Measurements from ENCODE around the gene EFCAB6. TPM values are rescaled to one million over a fixed set of nuclear protein-coding genes. Genes with fewer than 3 reads are reported as not detected.

EFCAB6 gene
- total RNA-seq, 2 donors from 2014 or later, result 3.3 to 10.5 TPM

GRCh38 chr22:43743131-43743530, 69.0 kb downstream of the EFCAB6 start:
- DNase-seq (ENCODE audit: low spot score), result no peak
- H3K4me3 ChIP-seq, result no peak overlapping the region
- no peaks in the 10 kb centered on the region for H3K4me1 ChIP-seq (replicated peaks)
- no peaks in the 10 kb centered on the region for H3K36me3 ChIP-seq
- no peak overlapping the region for H3K27ac ChIP-seq
- no peaks in the 10 kb centered on the region for H3K9me3 ChIP-seq
- 82% methylated on average over 4 of the region's 4 CpGs for WGBS
- intact Hi-C loops (cut with DNase I), result no loop called here
- no peaks in the 10 kb centered on the region for H3K27me3 ChIP-seq (replicated peaks; ENCODE audit: insufficient read depth)
- TF ChIP-seq POLR2AphosphoS5 (IDR thresholded peaks at IDR 0.05) (no peak), CTCF (IDR thresholded peaks at IDR 0.05) (no peak), POLR2A (IDR thresholded peaks at IDR 0.05) (no peak)

- DNase-seq (ENCODE audit: low spot score), result no peak
- H3K4me3 ChIP-seq, result no peak overlapping the region
- H3K36me3 ChIP-seq, result no peaks in the 10 kb centered on the region
- WGBS, result 91% methylated on average over 15 of the region's 15 CpGs
- H3K27me3 ChIP-seq (replicated peaks; ENCODE audit: insufficient read depth), result no peaks in the 10 kb centered on the region
- TF ChIP-seq CTCF (IDR thresholded peaks at IDR 0.05), result no peak
- TF ChIP-seq POLR2A (IDR thresholded peaks at IDR 0.05), result no peak
- TF ChIP-seq POLR2AphosphoS5 (IDR thresholded peaks at IDR 0.05), result no peak
- no peaks in the 10 kb centered on the region for H3K4me1 ChIP-seq (replicated peaks)
- H3K9me3 ChIP-seq, result no peaks in the 10 kb centered on the region
- H3K27ac ChIP-seq, result no peak overlapping the region
- intact Hi-C loops (cut with DNase I), result no loop called here
These were observed 69.8 kb downstream of the EFCAB6 start for GRCh38 chr22:43742154-43742950.

GRCh38 chr22:43740587-43741270, 71.4 kb downstream of the EFCAB6 start:
- no peak overlapping the region for H3K4me3 ChIP-seq
- DNase-seq (ENCODE audit: low spot score), result no peak
- intact Hi-C loops (cut with DNase I), result no loop called here
- WGBS, result 69% methylated on average over 19 of the region's 19 CpGs
- TF ChIP-seq POLR2AphosphoS5 (IDR thresholded peaks at IDR 0.05) (no peak), CTCF (IDR thresholded peaks at IDR 0.05) (no peak), POLR2A (IDR thresholded peaks at IDR 0.05) (no peak)
- no peak overlapping the region for H3K27ac ChIP-seq
- H3K9me3 ChIP-seq, result no peaks in the 10 kb centered on the region
- no peaks in the 10 kb centered on the region for H3K4me1 ChIP-seq (replicated peaks)
- H3K36me3 ChIP-seq, result no peaks in the 10 kb centered on the region
- H3K27me3 ChIP-seq (replicated peaks; ENCODE audit: insufficient read depth), result no peaks in the 10 kb centered on the region

- Histone ChIP-seq H3K36me3 (no peaks in the 10 kb centered on the region), H3K27me3 (replicated peaks; ENCODE audit: insufficient read depth) (no peaks in the 10 kb centered on the region), H3K27ac (no peak overlapping the region), H3K4me3 (no peak overlapping the region), H3K4me1 (replicated peaks) (peaks cover 4% of the 10 kb centered on the region), H3K9me3 (no peaks in the 10 kb centered on the region)
- 89% methylated on average over 11 of the region's 11 CpGs for WGBS
- no peak for DNase-seq (ENCODE audit: low spot score)
- no peak for TF ChIP-seq POLR2A (IDR thresholded peaks at IDR 0.05)
- TF ChIP-seq POLR2AphosphoS5 (IDR thresholded peaks at IDR 0.05), result no peak
- TF ChIP-seq CTCF (IDR thresholded peaks at IDR 0.05), result no peak
- intact Hi-C loops (cut with DNase I), result no loop called here
These were observed 72.2 kb downstream of the EFCAB6 start for GRCh38 chr22:43739851-43740379.
